Ascending aorta (tissue), 2 donors: ENCODE measurements around the gene ERAS. TPM values are rescaled to one million over a fixed set of nuclear protein-coding genes. Genes with fewer than 3 reads are reported as not detected.
A peak's percentile ranks its signal among the peaks of the same experiment; 100 is the strongest.
"Not testable (repeated sequence)": the region's sequence is repeated elsewhere in the genome, so short reads cannot be mapped to it uniquely, and the experiment has no call there.

Experiments used
- DNase-seq, 2 donors: peaks; one replicate each; pipeline ENCODE4 v3.0.0-alpha.2; 2019; ENCODE audit warnings: low spot score in 2 of 2
- H3K27ac ChIP-seq, 2 donors: fragments of 200-600 bp; sonication (generic); one replicate each; pipeline ENCODE4 v1.5.1; 2016 to 2017; ENCODE audit warnings: mild to moderate bottlenecking in 1 of 2
- H3K27me3 ChIP-seq: fragments of 200-600 bp; sonication (generic); one replicate; pipeline ENCODE4 v1.5.1; 2017
- H3K36me3 ChIP-seq, 2 donors: fragments of 200-600 bp; sonication (generic); one replicate each; pipeline ENCODE4 v1.5.1; 2016
- H3K4me1 ChIP-seq, 2 donors: fragments of 200-600 bp; sonication (generic); one replicate each; pipeline ENCODE4 v1.5.1; 2016 to 2017; ENCODE audit warnings: mild to moderate bottlenecking in 1 of 2
- H3K4me3 ChIP-seq, 2 donors: fragments of 200-600 bp; sonication (generic); one replicate each; pipeline ENCODE4 v1.5.1; 2016 to 2017; ENCODE audit warnings: mild to moderate bottlenecking in 1 of 2
- H3K9me3 ChIP-seq, 2 donors: fragments of 200-600 bp; sonication (generic); one replicate each; pipeline ENCODE4 v1.5.1; 2016
- CTCF ChIP-seq, 3 experiments: fragments of 200-600 bp in 2 of 3; fragments of 450-650 bp in 1 of 3; sonication (generic) in 2 of 3; IDR thresholded peaks; one replicate each; pipeline ENCODE4 v1.5.1; 2016 to 2019; ENCODE audit warnings: antibody characterized with exemption in 3 of 3, mild to moderate bottlenecking in 1 of 3, moderate library complexity in 1 of 3
- intact Hi-C: fragments of 100-400 bp; cut with DNase I; formaldehyde crosslinking; loops from one replicate; pipeline ENCODE4 v1.15.1; 2023
- total RNA-seq: library from RNA; depleted of rRNA; stranded (reverse); fragments of >200 nt; gene quantifications from one replicate; pipeline ENCODE4 v1.1.0, GENCODE V29; 2016

The ERAS gene
- total RNA-seq, 1 donor from 2014 or later: not detected

DNA sequence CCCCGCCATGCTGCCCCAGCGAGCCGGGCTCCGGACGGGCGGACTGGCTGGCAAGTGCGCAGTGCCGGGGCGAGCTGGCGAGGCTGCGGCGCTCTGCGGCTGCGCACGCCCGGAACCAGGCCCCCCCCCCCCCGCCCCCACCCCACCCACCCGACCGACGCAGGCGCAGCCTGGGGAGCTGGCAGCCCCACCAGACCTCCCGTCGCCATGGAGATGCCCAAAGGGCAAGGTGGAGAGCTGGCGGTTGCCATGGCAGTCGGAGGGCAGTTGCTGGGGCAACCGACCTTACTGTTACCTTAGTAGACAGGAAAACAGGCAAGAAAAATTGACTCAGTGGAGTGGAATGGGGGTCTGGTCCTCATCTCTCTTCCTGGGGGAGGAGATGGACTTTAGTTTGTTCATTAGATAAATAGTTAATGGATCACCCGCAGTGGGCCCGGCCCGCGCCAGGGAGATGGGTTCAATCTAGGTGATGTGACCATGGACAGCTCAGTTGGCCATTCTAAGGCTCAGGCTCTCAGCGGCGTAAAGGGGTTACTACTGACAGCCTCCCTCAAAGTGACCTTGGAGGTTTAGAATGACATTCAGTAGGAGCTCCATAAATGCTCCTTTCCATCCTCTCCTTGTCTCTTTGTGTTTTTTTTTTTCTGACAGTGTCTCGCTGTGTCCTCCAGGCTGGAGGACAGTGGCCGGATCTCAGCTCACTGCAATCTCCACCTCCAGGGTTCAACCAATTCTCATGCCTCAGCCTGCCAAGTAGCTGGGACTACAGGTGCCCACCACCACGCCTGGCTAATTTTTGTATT lies 9.4 kb downstream of the ERAS start, which contains the start of gene PCSK1N:
Gene PCSK1N (minus strand): TSS at position 87 of the 806 bp plus-strand sequence. CDS start 78 bp downstream, at position 9.
- Histone ChIP-seq H3K9me3 (no peaks in the 10 kb centered on the region), H3K4me1 (no peaks in the 10 kb centered on the region), H3K36me3 (no peaks in the 10 kb centered on the region), H3K4me3 (peak within 1 kb of the TSS; percentile 23 to 33), H3K27ac (no peak within 1 kb of the TSS), H3K27me3 (peaks cover 5% of the 10 kb centered on the region)
- DNase-seq: no peak
- intact Hi-C loops: no loop called here
- no peak for TF ChIP-seq CTCF (IDR thresholded peaks at IDR 0.05)

DNA sequence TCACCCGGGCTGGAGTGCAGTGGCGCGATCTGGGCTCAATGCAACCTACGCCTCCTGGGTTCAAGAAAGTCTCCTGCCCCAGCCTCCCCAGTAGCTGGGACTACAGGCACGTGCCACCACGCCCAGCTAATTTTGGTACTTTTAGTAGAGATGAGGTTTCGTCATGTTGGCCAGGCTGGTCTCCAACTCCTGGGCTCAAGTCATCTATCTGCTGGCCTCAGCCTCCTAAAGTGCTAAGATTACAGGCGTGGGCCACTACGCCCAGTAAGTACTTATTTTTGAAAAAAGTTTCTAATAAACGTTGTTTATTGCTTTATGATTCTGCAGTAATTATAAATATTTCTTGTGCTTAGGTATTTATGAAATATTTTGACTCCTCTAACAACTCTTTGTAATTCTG lies 13.4 kb downstream of the ERAS start:
- Histone ChIP-seq H3K36me3 (no peaks in the 10 kb centered on the region), H3K27me3 (no peaks in the 10 kb centered on the region), H3K4me3 (no peak overlapping the region), H3K27ac (no peak overlapping the region), H3K9me3 (no peaks in the 10 kb centered on the region), H3K4me1 (no peaks in the 10 kb centered on the region)
- intact Hi-C loops: no loop called here
- TF ChIP-seq CTCF (IDR thresholded peaks at IDR 0.05): no peak
- no peak for DNase-seq

GRCh38 chrX:48848847-48849246 lies 22.5 kb downstream of the ERAS start:
- no peak for TF ChIP-seq CTCF (IDR thresholded peaks at IDR 0.05)
- H3K27me3 ChIP-seq: no peaks in the 10 kb centered on the region
- no peaks in the 10 kb centered on the region for H3K36me3 ChIP-seq
- no peak for DNase-seq
- H3K4me3 ChIP-seq: no peak overlapping the region
- intact Hi-C loops: no loop called here
- H3K4me1 ChIP-seq: no peaks in the 10 kb centered on the region
- H3K9me3 ChIP-seq: no peaks in the 10 kb centered on the region
- H3K27ac ChIP-seq: no peak overlapping the region

DNA sequence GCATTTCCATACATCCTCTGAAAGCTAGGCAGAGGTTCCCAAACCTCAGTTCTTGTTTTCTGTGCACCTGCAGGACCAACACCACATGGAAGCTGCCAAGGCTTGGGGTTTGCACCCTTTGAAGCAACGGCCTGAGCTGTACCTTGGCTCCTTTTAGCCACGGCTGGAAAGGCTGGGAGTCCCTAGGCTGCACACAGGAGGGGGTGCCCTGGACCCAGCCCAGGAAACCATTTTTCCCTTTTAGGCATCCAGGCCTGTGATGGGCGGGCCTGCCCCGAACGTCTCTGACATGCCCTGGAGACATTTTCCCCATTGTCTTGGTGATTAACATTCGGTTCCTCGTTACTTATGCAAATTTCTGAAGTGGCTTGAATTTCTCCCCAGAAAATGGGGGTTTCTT lies 26.5 kb downstream of the ERAS start:
- Histone ChIP-seq H3K36me3 (no peaks in the 10 kb centered on the region), H3K4me1 (no peaks in the 10 kb centered on the region), H3K9me3 (no peaks in the 10 kb centered on the region), H3K27me3 (no peaks in the 10 kb centered on the region), H3K4me3 (no peak overlapping the region), H3K27ac (no peak overlapping the region)
- intact Hi-C loops: no loop called here
- DNase-seq: no peak
- no peak for TF ChIP-seq CTCF (IDR thresholded peaks at IDR 0.05)

GRCh38 chrX:48853494-48853893 lies 27.2 kb downstream of the ERAS start:
- H3K36me3 ChIP-seq, H3K27me3 ChIP-seq, H3K4me1 ChIP-seq, H3K9me3 ChIP-seq, intact Hi-C loops, H3K27ac ChIP-seq, DNase-seq, H3K4me3 ChIP-seq: not testable (repeated sequence)

DNA sequence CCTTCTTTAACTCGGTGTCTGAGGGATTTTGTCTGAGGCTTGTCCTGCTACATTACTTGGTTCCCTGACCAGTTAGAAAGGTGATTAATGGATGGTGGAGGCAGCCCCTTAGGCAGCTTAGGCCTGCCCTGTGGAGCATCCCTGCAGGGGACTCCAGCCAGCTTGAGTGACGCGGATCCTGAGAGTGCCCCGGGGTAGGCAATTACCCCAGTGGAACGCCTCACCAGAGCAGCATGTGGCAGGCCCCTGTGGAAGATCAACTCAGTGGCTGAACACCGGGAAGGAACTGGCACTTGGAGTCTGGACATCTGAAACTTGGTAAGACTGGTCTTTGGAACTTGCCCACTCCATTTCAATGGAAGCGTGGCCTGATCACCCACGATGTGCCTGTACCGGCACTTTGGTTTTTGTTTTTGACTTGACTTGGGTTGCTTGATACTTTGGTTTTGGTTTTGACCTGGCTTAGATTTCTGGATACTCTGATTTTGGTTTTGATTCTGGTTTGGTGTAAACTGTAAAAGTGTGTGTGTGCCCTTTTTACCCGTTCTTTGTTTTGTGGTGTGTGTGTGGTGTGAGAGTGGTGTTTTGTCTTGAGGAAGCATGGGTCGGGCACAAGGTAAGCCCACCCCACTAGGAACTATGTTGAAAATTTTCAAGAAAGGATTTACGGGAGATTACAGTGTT lies 27.9 kb downstream of the ERAS start:
- H3K27ac ChIP-seq, H3K27me3 ChIP-seq, H3K4me3 ChIP-seq, DNase-seq, H3K4me1 ChIP-seq, H3K36me3 ChIP-seq, H3K9me3 ChIP-seq, intact Hi-C loops: not testable (repeated sequence)
